Omental fat pad (tissue), 4 donors: ENCODE results near the gene PCNX1. TPM values are rescaled to one million over a fixed set of nuclear protein-coding genes. Genes with fewer than 3 reads are reported as not detected.
"Not testable (repeated sequence)": the region's sequence is repeated elsewhere in the genome, so short reads cannot be mapped to it uniquely, and the experiment has no call there.

Source experiments
- ATAC-seq: fragments of 150-250 bp; one replicate; pipeline ENCODE4 v1.9.1; 2016; ENCODE audit warnings: mild to moderate bottlenecking, moderate library complexity; ENCODE audit not compliant: low FRiP score
- DNase-seq: peaks from one replicate; pipeline ENCODE4 v3.0.0-alpha.2; 2019; ENCODE audit warnings: low spot score
- CTCF ChIP-seq, 3 donors: fragments of 450-650 bp; IDR thresholded peaks; one replicate each; pipeline ENCODE4 v1.5.1; 2016 to 2017; ENCODE audit warnings: antibody characterized with exemption in 3 of 3, mild to moderate bottlenecking in 3 of 3, moderate library complexity in 2 of 3
- total RNA-seq, 4 donors: library from RNA; depleted of rRNA; stranded (reverse); fragments of >200 nt; gene quantifications; one replicate each; pipeline ENCODE4 v1.1.0, GENCODE V29; 2016

PCNX1 gene
- total RNA-seq, 4 donors from 2014 or later: 56.9 to 98.1 (median 83.3) TPM

GRCh38 chr14:71060274-71060673 is 153.0 kb downstream of the PCNX1 start:
- no peak for TF ChIP-seq CTCF (IDR thresholded peaks at IDR 0.05)
- ATAC-seq: no peak
- no peak for DNase-seq

DNA sequence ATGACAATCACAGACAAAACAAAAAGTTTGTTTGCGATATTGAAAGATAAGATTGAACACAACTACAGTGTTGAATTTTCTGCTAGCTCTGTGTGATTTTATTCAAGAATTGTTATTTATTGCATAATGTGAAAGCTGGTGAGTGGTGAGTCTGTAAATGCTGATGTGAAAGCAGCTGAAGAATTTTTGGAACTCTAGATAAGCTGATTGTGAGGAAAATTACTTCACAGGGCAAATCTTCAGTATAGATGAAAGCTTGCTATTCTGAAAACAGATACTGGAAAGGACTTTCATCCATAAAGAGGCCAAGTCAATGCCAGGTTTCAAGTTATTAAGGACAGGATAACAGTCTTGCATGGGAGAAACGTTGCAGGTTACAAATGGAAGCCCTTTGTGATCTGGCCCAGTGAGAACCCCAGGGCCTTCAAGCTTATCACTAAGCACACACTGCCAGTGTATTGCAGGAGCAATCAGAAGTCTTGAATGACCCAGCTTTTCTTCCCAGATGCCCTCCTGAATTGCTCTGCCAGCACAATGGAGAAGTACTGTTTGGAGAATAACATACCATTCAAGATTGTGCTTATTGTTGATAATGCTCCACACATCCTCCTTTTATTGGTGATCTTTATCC is 153.7 kb downstream of the PCNX1 start:
- no peak for TF ChIP-seq CTCF (IDR thresholded peaks at IDR 0.05)
- DNase-seq (no peak), ATAC-seq (peak; percentile 19)

DNA sequence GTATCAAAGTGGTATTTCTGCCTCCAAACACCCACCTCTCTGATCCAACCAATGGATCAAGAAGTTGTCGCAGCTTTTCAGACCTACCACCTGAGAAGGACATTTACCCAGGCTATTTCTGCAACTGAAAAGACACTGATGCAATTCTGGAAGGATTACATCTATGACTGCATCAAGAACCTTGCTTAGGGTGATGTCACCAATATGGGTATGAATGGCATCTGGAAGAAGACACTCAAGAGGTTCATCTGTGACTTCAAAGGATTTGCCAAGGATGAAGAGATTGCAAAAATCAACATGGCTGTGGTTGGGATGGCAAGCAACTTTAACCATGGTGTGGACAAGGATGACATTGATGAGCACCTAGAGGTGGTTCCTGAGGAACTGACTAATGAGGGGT is 154.2 kb downstream of the PCNX1 start:
- DNase-seq (no peak), ATAC-seq (no peak)
- TF ChIP-seq CTCF (IDR thresholded peaks at IDR 0.05): no peak

- ATAC-seq: no peak
- no peak for TF ChIP-seq CTCF (IDR thresholded peaks at IDR 0.05)
- no peak for DNase-seq
Measured at GRCh38 chr14:71062581-71063303, 155.5 kb downstream of the PCNX1 start.

DNA sequence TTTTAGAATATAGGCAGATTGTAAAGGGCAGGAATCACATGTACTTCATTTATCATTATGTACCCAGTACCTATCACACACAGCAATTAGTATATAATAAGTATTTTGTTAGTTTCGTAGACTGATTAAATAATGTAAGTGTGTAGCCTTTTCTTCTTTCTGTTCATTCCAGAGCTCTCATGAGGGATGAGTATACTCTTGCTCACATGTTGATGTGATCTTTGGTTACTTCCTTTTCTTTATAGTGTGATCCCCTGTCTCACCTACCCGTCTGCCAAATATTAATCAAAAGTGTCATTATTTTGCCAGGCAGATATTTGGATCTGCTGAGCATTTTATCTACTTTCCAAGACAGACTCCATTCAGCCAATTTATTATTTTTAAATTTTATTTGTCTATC is 156.1 kb downstream of the PCNX1 start:
- no peak for TF ChIP-seq CTCF (IDR thresholded peaks at IDR 0.05)
- no peak for DNase-seq
- no peak for ATAC-seq

DNA sequence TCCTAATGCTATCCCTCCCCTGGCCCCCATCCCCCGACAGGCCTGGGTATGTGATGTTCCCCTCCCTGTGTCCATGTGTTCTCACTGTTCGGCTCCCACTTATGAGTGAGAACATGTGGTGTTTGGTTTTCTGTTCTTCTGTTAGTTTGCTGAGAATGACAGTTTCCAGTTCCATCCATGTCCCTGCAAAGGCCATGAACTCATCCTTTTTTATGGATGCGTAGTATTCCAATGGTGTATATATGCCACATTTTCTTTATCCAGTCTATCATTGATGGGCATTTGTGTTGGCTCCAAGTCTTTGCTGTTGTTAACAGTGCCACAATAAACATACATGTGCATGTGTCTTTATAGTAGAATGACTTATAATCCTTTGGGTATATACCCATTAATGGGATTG is 157.5 kb downstream of the PCNX1 start:
- ATAC-seq, DNase-seq: not testable (repeated sequence)

- no peak for ATAC-seq
- TF ChIP-seq CTCF (IDR thresholded peaks at IDR 0.05): no peak
- no peak for DNase-seq
Measured at GRCh38 chr14:71070169-71070568, 162.9 kb downstream of the PCNX1 start.
